Muscle of leg (tissue), 11 donors: ENCODE results near the gene GAD1. TPM values are rescaled to one million over a fixed set of nuclear protein-coding genes. Genes with fewer than 3 reads are reported as not detected.

ENCODE experiments used
- DNase-seq: peaks from one replicate; pipeline ENCODE4 v3.0.0; 2013
- H3K27ac ChIP-seq: one replicate; pipeline ENCODE4 v1.5.1; 2013; ENCODE audit warnings: mild to moderate bottlenecking, low read length, control low read depth
- H3K27me3 ChIP-seq: one replicate; pipeline ENCODE4 v1.6.1; 2013; ENCODE audit warnings: low read length; ENCODE audit not compliant: control insufficient read depth, insufficient read depth
- H3K36me3 ChIP-seq: one replicate; pipeline ENCODE4 v1.6.1; 2013; ENCODE audit warnings: low read length; ENCODE audit not compliant: control insufficient read depth, insufficient read depth
- H3K4me1 ChIP-seq: one replicate; pipeline ENCODE4 v1.6.1; 2013; ENCODE audit warnings: low read length; ENCODE audit not compliant: control insufficient read depth, insufficient read depth
- H3K4me3 ChIP-seq: one replicate; pipeline ENCODE4 v1.5.1; 2013; ENCODE audit warnings: low read length, control low read depth
- H3K9me3 ChIP-seq: replicated peaks from 2 replicates; pipeline ENCODE4 v1.6.1; 2013; ENCODE audit warnings: low read depth, low read length; ENCODE audit not compliant: control insufficient read depth
- WGBS: methylation state at CpG from one replicate; pipeline ENCODE4 v1.1.5; 2013; ENCODE audit warnings: missing lambda C conversion rate; ENCODE audit not compliant: insufficient coverage; 5-methylcytosine and 5-hydroxymethylcytosine counted together
- polyA plus RNA-seq, 8 donors: library from polyadenylated mRNA; unstranded; fragments of 120-200 nt; gene quantifications; one replicate each; pipeline versions ENCODE4 v1.2.1 to v1.2.3, GENCODE V29; 2013; ENCODE audit warnings: inconsistent platforms in 1 of 8, low replicate concordance in 1 of 8; ENCODE audit not compliant: insufficient read length in 8 of 8, insufficient read depth in 1 of 8
- total RNA-seq: library from RNA; stranded (reverse); fragments of 120-200 nt; gene quantifications from one replicate; pipeline ENCODE4 v1.2.4, GENCODE V29; 2013

Gene GAD1
- total and polyA plus RNA-seq, 9 donors = 0.28 to 1.5 (median 0.79) TPM

DNA sequence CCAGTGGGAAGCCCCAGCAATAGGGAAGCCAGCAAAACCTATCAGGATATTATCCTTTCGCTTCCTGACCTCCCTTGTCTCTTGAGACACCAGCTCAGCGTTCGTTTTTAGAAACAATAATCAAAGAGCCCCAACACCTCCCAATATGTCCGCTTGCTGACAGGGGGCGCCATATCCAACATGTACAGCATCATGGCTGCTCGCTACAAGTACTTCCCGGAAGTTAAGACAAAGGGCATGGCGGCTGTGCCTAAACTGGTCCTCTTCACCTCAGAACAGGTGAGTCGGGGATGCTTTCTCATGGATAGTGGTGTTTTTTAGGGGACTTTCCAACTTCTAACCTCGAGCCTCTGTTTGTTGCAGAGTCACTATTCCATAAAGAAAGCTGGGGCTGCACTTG, 28.7 kb downstream of the GAD1 start:
- H3K4me3 ChIP-seq = no peak overlapping the region
- H3K36me3 ChIP-seq = no peaks in the 10 kb centered on the region
- H3K4me1 ChIP-seq = no peaks in the 10 kb centered on the region
- no peaks in the 10 kb centered on the region for H3K27me3 ChIP-seq
- WGBS = 72% methylated on average over 5 of the region's 10 CpGs
- H3K9me3 ChIP-seq = no peaks in the 10 kb centered on the region
- H3K27ac ChIP-seq = no peak overlapping the region
- DNase-seq = no peak

DNA sequence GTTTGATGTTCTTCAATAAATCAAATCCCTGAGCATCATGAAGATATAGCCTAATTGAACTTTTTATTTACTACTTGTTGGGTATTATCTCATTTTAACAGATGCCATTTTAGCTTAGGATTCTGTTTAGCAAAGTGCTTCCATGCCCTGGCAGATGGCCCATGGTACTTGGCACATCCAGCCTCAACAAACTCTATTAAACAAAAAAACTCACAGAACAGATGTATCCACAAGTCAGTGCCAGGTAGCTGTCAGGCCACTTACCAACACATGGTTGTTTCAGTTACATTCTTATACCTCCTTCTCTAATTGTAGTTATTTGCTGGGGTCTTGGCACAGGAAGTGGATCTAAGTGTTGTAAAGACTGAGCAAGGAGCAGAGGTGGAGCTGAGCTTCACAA, 29.6 kb downstream of the GAD1 start:
- Histone ChIP-seq H3K27ac (no peak overlapping the region), H3K36me3 (no peaks in the 10 kb centered on the region), H3K4me3 (no peak overlapping the region), H3K27me3 (no peaks in the 10 kb centered on the region), H3K9me3 (no peaks in the 10 kb centered on the region), H3K4me1 (no peaks in the 10 kb centered on the region)
- peak; percentile 32 for DNase-seq

DNA sequence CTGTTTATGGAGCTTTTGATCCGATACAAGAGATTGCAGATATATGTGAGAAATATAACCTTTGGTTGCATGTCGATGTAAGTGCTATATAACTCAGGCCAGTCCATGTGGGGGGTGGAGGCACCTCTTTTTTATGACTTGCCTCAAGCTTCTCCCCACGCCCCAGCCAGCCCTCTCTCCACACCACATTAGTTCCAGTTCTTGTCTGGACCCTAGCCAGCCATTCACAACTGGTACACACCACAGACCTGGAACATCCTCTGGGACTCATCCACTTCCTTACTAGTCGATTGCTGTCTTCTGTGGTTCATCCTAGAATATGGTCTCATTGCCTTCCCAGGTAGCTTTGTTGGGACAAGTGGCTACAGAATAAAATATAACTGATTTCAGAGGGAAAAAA, 31.0 kb downstream of the GAD1 start:
- DNase-seq = no peak
- Histone ChIP-seq H3K36me3 (no peaks in the 10 kb centered on the region), H3K9me3 (no peaks in the 10 kb centered on the region), H3K4me3 (no peak overlapping the region), H3K27ac (no peak overlapping the region), H3K4me1 (no peaks in the 10 kb centered on the region), H3K27me3 (no peaks in the 10 kb centered on the region)
- 43% methylated on average over 1 of the region's 4 CpGs for WGBS

DNA sequence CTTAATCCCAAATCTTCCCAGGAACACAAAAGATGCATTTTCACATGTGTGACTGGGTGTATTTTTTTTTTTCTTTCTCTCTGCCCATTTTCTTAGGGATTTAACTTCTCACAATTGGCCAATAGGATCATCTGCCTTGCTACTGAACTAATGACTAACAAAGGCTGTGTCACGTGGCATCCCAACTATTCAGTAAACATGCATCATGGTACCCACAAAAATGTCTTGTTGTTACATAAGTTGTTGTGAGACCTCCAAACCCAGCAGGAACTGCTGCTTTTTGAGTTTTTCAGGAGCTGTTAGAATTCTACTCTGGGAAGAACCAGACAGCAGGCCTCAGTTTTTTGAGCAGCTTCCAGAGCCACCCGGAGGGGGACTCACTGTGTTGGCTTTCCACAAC, 31.9 kb downstream of the GAD1 start:
- Histone ChIP-seq H3K4me3 (no peak overlapping the region), H3K27ac (no peak overlapping the region), H3K4me1 (no peaks in the 10 kb centered on the region), H3K27me3 (no peaks in the 10 kb centered on the region), H3K9me3 (no peaks in the 10 kb centered on the region), H3K36me3 (no peaks in the 10 kb centered on the region)
- DNase-seq = no peak
- WGBS = 67% methylated on average over 1 of the region's 2 CpGs

DNA sequence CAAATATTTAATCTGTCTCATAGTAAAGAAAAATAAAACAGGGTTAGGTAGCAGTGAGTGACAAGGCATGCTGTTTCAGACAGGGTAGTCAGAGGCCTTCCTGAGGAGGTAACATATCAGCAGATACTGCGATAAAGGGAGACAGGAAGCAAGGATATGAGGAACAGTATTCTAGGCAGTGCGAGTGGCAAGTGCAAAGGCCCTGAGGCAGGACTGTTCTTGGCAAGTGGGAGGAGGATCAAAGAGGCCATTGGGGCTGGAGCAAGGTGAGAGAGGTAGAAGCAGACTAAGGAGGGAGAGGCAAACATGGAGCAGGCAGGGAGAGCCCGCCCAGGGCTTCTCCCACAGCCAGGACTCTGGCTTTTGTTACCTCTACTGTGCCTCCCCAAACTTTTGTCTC, 33.6 kb downstream of the GAD1 start:
- no peaks in the 10 kb centered on the region for H3K9me3 ChIP-seq
- H3K36me3 ChIP-seq = no peaks in the 10 kb centered on the region
- DNase-seq = no peak
- H3K4me3 ChIP-seq = no peak overlapping the region
- no peaks in the 10 kb centered on the region for H3K27me3 ChIP-seq
- no peaks in the 10 kb centered on the region for H3K4me1 ChIP-seq
- 87% methylated on average over 3 of the region's 3 CpGs for WGBS
- no peak overlapping the region for H3K27ac ChIP-seq

DNA sequence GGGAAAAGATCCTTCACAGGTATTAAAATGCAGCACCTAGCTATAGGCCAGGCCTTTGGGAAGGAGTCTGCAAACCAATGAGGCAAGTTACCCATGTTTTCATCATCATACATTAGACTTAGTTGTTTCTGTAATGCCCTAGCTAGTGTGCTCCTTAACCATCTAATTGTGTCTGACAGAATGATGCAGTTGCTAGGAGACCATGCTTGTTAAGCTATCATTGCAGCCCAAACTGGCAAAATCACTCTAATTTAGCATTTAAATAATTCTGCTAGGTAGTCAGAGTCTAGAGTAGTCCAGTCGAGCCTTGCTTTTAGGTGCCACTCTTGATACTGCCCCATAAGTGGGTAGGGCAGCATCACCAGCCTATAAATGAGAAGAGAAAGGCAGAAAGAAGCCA, 34.9 kb downstream of the GAD1 start:
- Histone ChIP-seq H3K4me1 (no peaks in the 10 kb centered on the region), H3K4me3 (no peak overlapping the region), H3K9me3 (no peaks in the 10 kb centered on the region), H3K27me3 (no peaks in the 10 kb centered on the region), H3K36me3 (no peaks in the 10 kb centered on the region), H3K27ac (no peak overlapping the region)
- WGBS = no CpG with 5 or more reads among the region's 1 CpG
- DNase-seq = no peak

DNA sequence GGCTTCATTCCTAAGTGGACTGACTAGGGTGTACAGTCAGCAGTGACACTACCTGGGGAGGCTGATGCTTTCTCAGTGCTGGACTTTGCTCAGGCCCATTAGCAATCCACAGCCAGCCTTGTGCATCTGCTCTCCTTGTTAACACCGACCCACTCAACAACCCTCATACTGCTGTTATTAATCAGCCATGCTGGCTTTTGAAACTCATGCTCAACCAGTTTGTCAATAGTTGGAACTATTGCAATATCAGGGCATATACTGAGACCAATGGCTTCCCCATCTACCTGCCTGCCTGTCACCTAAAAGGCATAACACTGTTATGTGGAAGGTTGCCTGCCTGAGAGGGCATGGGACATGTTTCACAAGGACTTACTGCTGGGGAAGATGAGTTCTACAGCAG, 39.4 kb downstream of the GAD1 start:
- H3K4me3 ChIP-seq = no peak overlapping the region
- WGBS = 100% methylated on average over 1 of the region's 1 CpG
- DNase-seq = no peak

DNA sequence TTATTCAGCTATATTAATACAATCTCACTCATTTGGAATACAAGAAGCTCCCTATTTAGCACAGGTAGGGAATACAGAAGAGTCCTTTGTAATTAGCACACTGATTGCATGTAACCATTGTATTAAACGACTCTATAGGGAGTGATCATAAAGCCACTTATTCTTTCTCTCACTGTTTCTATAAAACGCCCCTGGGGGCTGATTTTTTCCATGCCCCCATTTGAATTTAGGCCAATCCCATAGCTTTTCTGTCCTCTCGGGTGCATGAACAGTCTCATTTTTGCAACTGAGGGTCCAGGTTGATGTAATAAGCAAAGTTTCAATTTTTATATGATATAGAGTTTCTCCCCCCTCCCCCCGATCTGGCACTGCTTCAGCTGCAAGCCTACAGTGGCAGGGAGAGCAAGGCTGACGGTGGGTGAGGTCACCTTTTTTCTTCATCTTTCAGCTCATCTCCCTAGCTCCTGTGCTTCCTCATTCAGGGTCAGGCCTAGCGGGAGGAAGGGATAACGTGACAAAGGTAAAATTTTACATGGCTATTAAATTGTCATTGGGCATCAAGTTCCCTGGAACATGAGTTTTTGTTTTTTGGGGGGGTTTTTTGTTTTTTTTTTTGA, 45.7 kb downstream of the GAD1 start:
- Histone ChIP-seq H3K9me3 (no peaks in the 10 kb centered on the region), H3K27ac (no peak overlapping the region), H3K27me3 (peaks cover 2% of the 10 kb centered on the region), H3K4me3 (no peak overlapping the region), H3K4me1 (no peaks in the 10 kb centered on the region), H3K36me3 (no peaks in the 10 kb centered on the region)
- no CpG with 5 or more reads among the region's 7 CpGs for WGBS
- no peak for DNase-seq

More for the DNA sequence above, 39.4 kb downstream of the GAD1 start:
- no peak overlapping the region for H3K27ac ChIP-seq
- H3K27me3 ChIP-seq = no peaks in the 10 kb centered on the region
- H3K9me3 ChIP-seq = no peaks in the 10 kb centered on the region
- no peaks in the 10 kb centered on the region for H3K36me3 ChIP-seq
- no peaks in the 10 kb centered on the region for H3K4me1 ChIP-seq

DNA sequence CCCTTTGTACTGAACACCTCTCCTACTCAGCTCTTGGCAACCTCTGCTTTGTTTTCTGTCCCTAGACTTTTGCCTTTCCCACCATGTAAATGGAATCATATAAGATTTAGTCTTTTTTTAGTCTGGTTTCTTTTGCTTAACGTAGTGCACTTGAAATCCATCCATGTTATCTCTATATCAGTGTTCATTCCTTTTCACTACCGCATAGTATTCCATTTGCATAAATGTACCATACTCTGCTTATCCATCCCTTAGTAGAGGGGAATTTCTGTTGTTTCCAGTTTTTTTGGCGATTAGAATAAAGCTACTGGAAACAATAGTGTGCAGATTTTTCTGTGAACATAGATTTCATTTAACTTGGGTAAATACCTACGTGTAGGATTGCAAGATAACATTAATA, 46.4 kb downstream of the GAD1 start:
- Histone ChIP-seq H3K27ac (no peak overlapping the region), H3K4me3 (no peak overlapping the region), H3K27me3 (peaks cover 2% of the 10 kb centered on the region), H3K4me1 (no peaks in the 10 kb centered on the region), H3K9me3 (no peaks in the 10 kb centered on the region), H3K36me3 (no peaks in the 10 kb centered on the region)
- no CpG with 5 or more reads among the region's 4 CpGs for WGBS
- DNase-seq = no peak

DNA sequence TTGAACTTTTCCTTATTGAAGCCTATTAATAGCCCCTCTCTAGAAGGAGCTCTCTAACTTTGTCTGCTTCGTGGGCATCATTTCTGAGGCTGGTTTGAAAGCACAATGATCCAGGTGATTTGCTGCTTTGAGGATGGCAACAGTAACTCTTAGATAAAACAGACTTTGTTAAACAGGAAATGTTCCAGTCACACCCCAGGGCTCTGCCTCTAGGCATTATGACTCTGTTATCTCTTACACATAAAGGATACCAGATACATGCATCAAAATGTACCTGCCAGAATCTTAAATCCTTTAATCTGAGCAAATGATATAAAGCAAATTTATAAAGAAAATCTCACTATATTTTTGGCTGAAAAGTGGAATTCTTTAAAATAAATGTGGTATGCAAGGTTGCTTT, 52.3 kb downstream of the GAD1 start:
- no peaks in the 10 kb centered on the region for H3K9me3 ChIP-seq
- no CpG with 5 or more reads among the region's 1 CpG for WGBS
- peaks cover 2% of the 10 kb centered on the region for H3K27me3 ChIP-seq
- H3K36me3 ChIP-seq = no peaks in the 10 kb centered on the region
- H3K4me1 ChIP-seq = peaks cover 3% of the 10 kb centered on the region
- DNase-seq = no peak
- no peak overlapping the region for H3K4me3 ChIP-seq
- H3K27ac ChIP-seq = no peak overlapping the region

DNA sequence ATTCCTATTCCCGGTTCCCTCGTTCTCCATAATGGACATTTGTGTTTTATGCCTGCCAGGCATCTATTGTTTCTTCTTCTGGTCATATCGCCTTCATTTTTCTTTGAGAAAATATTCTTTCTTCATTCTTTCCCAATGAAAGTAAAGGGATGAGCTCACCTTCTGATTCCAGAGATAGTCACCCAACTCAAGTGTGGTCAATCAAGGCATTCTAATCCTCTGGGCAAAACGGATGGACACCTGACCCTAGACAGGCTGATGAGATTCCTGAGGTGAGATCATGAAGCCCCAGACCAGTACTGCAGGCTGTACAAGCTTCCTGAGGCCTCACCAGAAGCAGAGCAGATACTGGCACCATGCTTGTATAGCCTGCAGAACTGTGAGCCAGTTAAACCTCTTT, 52.8 kb downstream of the GAD1 start:
- H3K9me3 ChIP-seq = no peaks in the 10 kb centered on the region
- no CpG with 5 or more reads among the region's 4 CpGs for WGBS
- no peak for DNase-seq
- H3K4me3 ChIP-seq = no peak overlapping the region
- H3K36me3 ChIP-seq = no peaks in the 10 kb centered on the region
- H3K27ac ChIP-seq = no peak overlapping the region
- H3K4me1 ChIP-seq = peaks cover 3% of the 10 kb centered on the region
- peaks cover 2% of the 10 kb centered on the region for H3K27me3 ChIP-seq
